Hematopoietic multipotent progenitor cell treated with erythropoietin and hydrocortisone succinate and interleukin-3 and kit ligand, for 17 days (in vitro differentiated cells): ENCODE data around the gene C1QL4.
"Not testable (repeated sequence)": the region's sequence is repeated elsewhere in the genome, so short reads cannot be mapped to it uniquely, and the experiment has no call there.

ENCODE experiments used
- DNase-seq: peaks from one replicate; pipeline ENCODE4 v3.0.0-alpha.2; 2015; ENCODE audit warnings: low spot score

C1QL4 gene

GRCh38 chr12:49301760-49302159, 35.2 kb downstream of the C1QL4 start:
- DNase-seq = no peak

- no peak for DNase-seq
Measured at GRCh38 chr12:49298160-49298559, 38.8 kb downstream of the C1QL4 start.

GRCh38 chr12:49297695-49298060, 39.3 kb downstream of the C1QL4 start:
- no peak for DNase-seq

GRCh38 chr12:49296836-49297694, 39.9 kb downstream of the C1QL4 start:
- DNase-seq = no peak

GRCh38 chr12:49296034-49296835, 40.8 kb downstream of the C1QL4 start:
- peak; percentile 68 for DNase-seq

GRCh38 chr12:49295082-49295936, 41.7 kb downstream of the C1QL4 start, which contains the start of gene PRPH:
Gene PRPH, plus strand, starts transcription at chr12:49295147. Its CDS starts 54 bp downstream, at chr12:49295201.
- no peak for DNase-seq

GRCh38 chr12:49294804-49295081, 42.2 kb downstream of the C1QL4 start:
- no peak for DNase-seq

GRCh38 chr12:49294086-49294803, 42.7 kb downstream of the C1QL4 start:
- DNase-seq = no peak

- DNase-seq = no peak
Measured at GRCh38 chr12:49293056-49293956, 43.7 kb downstream of the C1QL4 start.

GRCh38 chr12:49292729-49293055, 44.3 kb downstream of the C1QL4 start:
- no peak for DNase-seq

GRCh38 chr12:49288922-49289555, 47.9 kb downstream of the C1QL4 start:
- no peak for DNase-seq

- DNase-seq = peak; percentile 77
Measured at GRCh38 chr12:49288412-49288853, 48.6 kb downstream of the C1QL4 start.

GRCh38 chr12:49287876-49288275, 49.1 kb downstream of the C1QL4 start:
- DNase-seq = no peak

GRCh38 chr12:49284672-49285071, 52.3 kb downstream of the C1QL4 start:
- DNase-seq = no peak

GRCh38 chr12:49283541-49284429, 53.2 kb downstream of the C1QL4 start:
- no peak for DNase-seq

GRCh38 chr12:49282740-49283375, 54.1 kb downstream of the C1QL4 start:
- not testable (repeated sequence) for DNase-seq
